Endothelial cell of umbilical vein (primary cell): Measurements from ENCODE around the gene CALCOCO2.

Source experiments
- CTCF ChIP-seq, 2 donors: IDR thresholded peaks; 1 replicate in 1 of 2; 2 replicates in 1 of 2; pipeline ENCODE4 v1.5.1; 2011; ENCODE audit warnings: low read length in 2 of 2, mild to moderate bottlenecking in 2 of 2, moderate library complexity in 2 of 2, control low read depth in 1 of 2, inconsistent platforms in 1 of 2, low read depth in 1 of 2; ENCODE audit not compliant: insufficient read depth in 1 of 2; ENCODE audit errors: extremely low read depth in 1 of 2
- EZH2 ChIP-seq: IDR thresholded peaks from 2 replicates; pipeline ENCODE4 v1.6.1; 2012; ENCODE audit warnings: borderline replicate concordance, low read depth, mild to moderate bottlenecking, moderate library complexity, low read length, inconsistent platforms; ENCODE audit not compliant: severe bottlenecking
- FOS ChIP-seq: IDR thresholded peaks from 2 replicates; pipeline ENCODE4 v1.6.1; 2011; ENCODE audit warnings: mild to moderate bottlenecking, low read length, moderate library complexity, borderline replicate concordance; ENCODE audit not compliant: insufficient read depth
- GATA2 ChIP-seq: IDR thresholded peaks from 2 replicates; pipeline ENCODE4 v1.7.0; 2011; ENCODE audit warnings: low read depth, mild to moderate bottlenecking, moderate library complexity, mixed read lengths, low read length; ENCODE audit not compliant: insufficient read length, insufficient read depth
- JUN ChIP-seq: IDR thresholded peaks from 2 replicates; pipeline ENCODE4 v1.6.1; 2011; ENCODE audit warnings: borderline replicate concordance, low read depth; ENCODE audit not compliant: insufficient read length, insufficient read depth
- POLR2A ChIP-seq: IDR thresholded peaks from 2 replicates; pipeline ENCODE4 v1.6.1; 2012; ENCODE audit warnings: low read depth, mild to moderate bottlenecking, control low read depth, low read length
- POLR2AphosphoS5 ChIP-seq: IDR thresholded peaks from 2 replicates; pipeline ENCODE4 v1.6.1; 2012; ENCODE audit warnings: low read depth, mild to moderate bottlenecking, control low read depth, low read length, moderate library complexity; ENCODE audit not compliant: insufficient read depth
- TF ChIP-seq, protein P1 (sequence below): IDR thresholded peaks from 2 replicates; pipeline ENCODE4 v1.6.1; 2011; ENCODE audit not compliant: insufficient read depth, insufficient read length

DNA sequence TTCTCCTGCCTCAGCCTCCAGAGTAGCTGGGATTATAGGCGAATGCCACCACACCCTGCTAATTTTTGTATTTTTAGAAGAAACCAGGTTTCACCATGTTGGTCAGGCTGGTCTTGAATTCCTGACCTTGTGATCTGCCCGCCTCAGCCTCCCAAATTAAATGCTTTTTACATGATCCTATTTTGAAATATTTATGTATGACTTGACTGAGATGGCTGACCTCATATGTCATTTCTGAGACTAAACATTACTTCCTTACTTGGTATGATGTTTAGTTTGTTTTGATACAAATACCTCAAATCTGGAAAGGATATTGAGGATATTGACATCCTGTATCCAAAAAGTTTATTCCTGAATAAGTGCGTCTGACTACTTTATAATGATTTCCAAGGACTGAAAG lies 11.9 kb downstream of the CALCOCO2 start:
- TF ChIP-seq, protein P1, sequence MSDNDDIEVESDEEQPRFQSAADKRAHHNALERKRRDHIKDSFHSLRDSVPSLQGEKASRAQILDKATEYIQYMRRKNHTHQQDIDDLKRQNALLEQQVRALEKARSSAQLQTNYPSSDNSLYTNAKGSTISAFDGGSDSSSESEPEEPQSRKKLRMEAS = no peak
- TF ChIP-seq EZH2 (no peak), CTCF (IDR thresholded peaks at IDR 0.05; ENCODE audit: extremely low read depth in 1 of 2, insufficient read depth in 1 of 2, low read depth in 1 of 2, low read length in 2 of 2) (no peak), POLR2AphosphoS5 (no peak), JUN (no peak), POLR2A (no peak), FOS (no peak), GATA2 (no peak)
